ENCODE measurements around the gene PPM1J.

PPM1J gene

DNA sequence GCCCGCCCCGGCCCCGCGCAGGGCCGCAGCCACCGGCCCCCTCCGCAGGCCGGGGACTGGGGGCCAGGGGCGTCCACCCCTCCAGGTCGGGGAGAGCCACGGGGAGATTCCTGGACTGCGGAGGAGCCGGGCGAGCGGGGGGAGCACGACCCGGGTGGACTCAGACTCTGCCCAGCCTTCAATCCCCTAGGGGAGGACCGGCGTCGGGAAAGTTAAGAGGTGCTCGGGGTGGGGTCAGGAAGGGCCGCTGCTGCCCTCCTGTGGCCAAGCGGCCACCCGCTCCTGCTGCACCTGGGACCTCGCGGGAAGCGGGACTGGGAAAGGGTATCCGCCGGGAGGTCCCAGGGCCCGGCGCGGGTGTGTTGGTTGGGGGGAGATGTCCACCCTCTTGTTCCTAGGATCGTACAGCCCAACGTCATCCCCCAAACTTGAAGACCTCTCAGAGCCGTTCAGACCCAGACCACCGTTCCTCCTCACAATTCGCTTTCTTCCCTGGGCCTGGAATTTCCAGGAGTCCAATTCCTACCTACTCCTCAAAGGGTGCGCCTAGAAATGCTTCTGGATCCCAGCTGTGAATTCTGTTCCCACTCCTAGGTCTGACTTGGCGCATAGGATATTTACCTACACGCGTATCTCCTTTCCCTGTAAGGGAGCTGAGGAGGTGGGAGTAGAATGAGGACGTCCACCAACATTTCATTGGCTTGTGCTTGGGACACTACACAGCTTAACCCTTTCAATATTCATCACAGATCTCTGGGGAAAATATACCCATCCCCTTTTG is 7.7 kb downstream of the PPM1J start:
- DNase-seq (ENCODE audit: extremely low read depth in 1 of 2, low read depth in 1 of 2): peak; percentile 27 to 53

DNA sequence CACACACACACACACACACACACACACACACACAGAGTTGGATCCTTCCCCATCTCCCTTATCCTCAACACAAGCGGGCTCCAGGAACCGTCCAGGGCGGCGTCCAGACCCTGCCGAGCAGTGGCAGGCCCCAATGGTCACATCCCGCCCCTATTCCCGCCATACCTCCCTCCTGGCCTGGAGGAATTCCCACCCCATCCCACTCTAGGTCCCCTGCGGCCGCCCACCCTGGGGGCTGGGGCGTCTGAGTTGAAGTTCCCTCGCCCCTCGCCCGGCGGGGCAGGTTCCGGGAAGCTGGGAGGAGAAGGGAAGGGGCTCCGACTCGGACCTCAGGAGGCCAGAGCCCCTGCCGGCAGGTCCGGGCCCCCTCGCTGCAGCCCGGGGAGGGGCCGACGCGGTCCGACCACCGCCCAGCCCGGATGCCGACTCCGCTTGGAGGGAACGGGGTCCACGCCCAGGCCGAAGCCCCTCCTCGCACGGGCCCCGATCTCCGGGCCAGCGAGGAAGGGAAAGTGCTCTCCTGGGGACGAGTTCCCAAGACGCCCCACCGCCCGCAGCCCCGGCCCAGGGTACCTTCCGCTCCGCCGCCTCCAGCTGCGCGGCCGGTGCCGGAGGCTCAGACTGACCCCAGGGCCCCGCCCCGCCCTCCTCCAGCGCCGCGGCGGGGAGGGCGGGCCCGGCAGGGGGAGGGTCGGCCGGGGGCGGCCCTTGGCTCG is 8.5 kb downstream of the PPM1J start, which contains the start of gene RHOC:
RHOC (minus strand) TSS at position 623 of the 716 bp plus-strand sequence. CDS start 3,328 bp downstream, outside the sequence.
- DNase-seq (ENCODE audit: extremely low read depth in 1 of 2, low read depth in 1 of 2): peak in 1 of 2 donors; percentile 26

DNA sequence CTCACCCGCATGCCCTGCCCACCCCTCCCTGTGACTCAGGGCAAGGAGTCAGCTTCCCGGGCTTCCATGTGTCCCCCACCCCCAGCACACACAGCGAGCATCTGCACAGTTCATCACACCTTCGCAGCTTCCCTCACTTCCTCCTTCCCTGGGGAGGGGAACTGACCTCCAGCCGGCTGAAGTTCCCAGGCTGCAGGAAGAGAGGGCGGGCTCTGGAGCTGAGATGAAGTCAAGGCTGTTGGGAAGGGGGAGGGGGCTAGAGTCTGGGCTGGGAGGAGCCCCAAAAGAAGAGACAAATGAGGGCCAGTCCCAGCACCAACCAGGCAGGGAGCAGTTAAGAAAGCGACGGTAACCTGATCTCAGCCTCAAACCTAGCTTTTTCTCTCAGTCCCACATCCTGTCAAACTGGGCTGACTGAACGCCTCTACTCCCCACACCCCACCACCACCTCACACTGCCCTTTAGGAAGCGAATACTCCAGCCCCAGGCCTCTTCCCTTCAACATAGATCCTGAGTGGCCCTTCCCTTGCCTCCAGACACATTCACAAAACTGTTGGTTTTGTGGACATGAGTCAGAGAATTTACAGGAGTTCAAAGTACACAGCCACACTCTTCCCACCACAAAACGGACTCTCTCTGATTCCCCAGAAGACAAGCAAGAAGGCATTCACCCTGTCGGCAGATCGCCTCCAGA is 10.1 kb downstream of the PPM1J start:
- no peak for DNase-seq (ENCODE audit: extremely low read depth in 1 of 2, low read depth in 1 of 2)

DNA sequence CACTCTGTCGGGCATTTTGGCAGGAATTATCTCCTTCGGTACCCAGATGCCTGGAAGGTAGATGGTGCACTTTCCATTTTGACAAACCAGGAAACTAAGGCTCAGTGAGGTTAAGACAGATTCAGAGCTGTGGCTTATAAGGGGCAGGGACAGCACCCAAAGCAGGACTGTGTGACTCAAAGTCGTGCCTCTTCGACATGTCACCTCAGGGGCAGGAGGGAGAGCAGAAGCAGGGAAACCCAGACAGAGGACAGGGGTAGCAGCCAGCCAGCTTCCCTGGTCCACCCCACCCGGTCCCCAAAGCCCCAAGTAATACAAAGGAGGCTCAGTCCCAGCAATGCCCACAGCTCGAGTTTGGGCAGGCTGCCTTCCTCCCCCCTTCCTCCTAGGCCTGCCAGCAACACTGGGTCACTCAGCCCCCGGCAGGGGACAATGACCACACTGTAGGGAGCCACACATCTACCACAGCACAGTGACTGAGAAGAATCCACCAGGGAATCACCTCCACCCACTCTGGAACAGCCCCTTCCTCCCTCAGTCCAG is 10.7 kb downstream of the PPM1J start:
- no peak for DNase-seq (ENCODE audit: extremely low read depth in 1 of 2, low read depth in 1 of 2)

DNA sequence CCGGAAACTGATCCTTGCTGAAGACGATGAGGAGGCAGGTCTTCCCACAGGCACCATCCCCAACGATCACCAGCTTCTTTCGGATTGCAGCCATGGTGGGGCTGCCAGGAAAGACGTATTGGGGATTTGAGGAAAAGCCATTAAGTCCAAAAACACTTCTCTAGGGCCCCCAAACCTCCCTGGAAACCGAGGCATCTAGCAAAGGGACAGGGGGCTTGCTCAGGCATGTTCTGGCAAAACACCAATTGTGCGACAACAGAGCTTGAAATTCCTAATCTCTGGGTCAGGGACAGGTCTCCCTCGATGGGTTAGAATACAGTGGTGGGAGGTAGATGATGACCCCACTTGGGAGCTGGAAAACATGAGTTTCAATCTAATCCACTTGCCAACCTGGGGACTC is 11.4 kb downstream of the PPM1J start:
- no peak for DNase-seq (ENCODE audit: extremely low read depth in 1 of 2, low read depth in 1 of 2)

DNA sequence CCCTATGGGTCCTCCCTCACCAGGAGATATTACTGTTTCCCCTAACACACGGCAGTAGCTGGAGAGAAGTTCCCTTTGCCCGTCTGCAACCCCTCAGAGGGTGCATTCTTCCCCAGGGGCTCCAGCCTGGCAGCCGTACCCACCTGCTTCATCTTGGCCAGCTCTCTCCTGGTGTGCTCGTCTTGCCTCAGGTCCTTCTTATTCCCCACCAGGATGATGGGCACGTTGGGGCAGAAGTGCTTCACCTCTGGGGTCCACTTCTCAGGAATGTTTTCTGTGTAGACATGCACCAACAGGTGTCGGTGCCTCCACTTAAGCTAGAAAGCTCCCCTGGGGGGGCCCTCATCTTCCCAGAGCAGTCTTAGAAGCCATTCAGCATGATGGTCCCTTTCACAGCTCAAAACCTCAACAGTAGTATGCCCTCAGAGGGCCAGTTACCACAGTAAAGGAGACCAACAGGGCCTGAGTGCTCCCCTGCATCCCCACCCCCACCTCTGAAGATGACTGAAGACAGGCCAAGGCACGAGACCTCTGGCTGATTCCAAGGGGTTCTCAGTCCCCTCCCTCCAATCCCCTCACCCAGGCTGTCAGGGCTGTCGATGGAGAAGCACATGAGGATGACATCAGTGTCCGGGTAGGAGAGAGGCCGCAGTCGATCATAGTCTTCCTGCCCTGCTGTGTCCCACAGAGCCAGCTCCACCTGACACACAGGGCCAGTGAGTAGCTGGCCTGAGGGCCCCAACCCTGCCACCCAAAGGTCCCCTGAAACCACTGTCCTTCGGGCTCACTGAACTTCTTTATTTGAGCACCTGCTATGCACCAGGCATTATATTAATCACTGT is 12.5 kb downstream of the PPM1J start:
- no peak for DNase-seq (ENCODE audit: extremely low read depth in 1 of 2, low read depth in 1 of 2)

DNA sequence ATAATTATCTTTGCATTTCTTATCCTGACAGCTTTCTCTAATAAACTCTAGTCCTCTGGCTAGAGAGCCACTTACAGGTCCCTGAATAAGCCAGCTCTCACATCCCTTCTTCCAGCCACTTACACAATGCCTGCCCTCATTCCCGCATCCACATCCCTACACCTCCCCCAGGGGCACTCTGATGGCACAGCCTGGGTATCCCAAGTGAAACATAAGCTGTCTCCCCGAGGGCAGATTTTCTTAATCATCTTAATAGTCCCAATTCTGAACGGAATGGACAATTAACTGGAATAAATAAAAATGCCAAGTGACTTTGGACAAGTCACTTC is 13.1 kb downstream of the PPM1J start:
- no peak for DNase-seq (ENCODE audit: extremely low read depth in 1 of 2, low read depth in 1 of 2)

DNA sequence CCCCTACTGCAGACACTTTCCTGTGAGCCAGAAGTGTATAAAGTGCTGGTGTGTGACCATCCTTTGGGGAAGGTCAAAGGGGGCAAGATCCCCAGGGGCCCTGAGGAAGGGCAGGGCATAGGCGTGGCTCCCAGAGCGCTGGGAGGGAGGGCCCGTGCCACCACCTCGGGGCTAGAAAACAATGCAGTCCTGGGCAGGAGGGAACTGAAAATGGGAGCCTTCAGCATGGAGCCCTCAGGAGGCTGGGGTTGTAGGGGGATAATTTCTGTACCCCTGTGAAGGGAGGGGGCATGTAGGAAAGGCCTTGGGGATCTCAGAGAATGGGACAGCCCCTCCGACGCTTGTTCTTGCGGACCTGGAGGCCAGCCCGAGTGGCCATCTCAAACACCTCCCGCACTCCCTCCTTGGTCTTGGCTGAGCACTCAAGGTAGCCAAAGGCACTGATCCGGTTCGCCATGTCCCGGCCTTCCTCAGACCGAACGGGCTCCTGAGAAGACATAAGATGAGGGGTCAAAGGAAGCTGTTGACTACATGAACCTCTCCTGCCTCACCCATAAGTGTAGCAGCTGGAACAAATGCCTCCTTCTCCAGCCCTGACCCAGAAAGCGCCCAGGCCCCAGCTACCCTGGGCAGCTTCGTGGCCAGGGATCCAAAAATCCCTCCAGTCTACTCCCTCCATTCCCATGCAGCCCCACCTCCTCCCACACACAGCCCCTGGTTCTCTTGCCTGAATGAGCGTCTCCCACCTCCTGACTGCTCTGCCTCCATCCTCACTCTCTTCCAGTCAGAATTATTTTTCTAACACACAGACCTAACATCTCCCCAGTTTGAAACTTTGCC is 13.7 kb downstream of the PPM1J start:
- DNase-seq (ENCODE audit: extremely low read depth in 1 of 2, low read depth in 1 of 2): no peak

DNA sequence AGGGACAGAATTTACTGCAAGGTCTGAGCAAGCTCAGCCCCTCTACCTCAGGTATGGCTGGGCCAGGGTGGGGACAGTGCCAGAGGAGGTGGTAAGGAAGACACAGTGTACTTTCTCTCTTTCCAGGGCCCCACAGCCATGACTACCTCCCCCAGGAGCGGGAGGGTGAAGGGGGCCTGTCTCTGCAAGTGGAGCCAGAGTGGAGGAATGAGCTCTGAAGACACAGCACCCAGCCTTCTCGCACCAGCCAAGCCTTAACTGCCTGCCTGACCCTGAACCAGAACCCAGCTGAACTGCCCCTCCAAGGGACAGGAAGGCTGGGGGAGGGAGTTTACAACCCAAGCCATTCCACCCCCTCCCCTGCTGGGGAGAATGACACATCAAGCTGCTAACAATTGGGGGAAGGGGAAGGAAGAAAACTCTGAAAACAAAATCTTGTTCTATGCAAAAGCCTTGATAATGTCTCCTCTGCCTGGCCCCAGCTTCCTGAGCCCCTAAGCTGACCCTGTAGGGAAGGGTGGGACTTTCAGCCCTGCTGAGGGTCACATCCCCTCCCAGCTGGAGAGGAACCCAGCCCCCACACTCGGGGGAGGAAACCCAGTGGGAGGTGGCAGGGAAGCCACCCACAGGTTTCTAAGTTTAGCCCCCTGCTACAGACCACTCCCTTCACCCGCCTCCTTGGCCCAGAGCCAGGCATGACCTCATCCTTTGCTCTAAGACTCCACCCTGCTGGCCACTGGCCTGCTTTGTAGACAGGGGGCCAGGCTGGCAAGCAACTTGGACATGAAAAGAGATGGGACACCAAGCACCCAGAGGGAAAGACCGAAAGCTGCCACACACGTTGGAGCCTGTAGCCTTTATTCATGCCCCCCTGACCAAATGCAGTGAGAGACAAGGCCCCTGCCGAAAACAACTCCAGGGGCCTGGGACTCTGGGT is 14.6 kb downstream of the PPM1J start:
- peak; percentile 52 to 58 for DNase-seq (ENCODE audit: extremely low read depth in 1 of 2, low read depth in 1 of 2)

DNA sequence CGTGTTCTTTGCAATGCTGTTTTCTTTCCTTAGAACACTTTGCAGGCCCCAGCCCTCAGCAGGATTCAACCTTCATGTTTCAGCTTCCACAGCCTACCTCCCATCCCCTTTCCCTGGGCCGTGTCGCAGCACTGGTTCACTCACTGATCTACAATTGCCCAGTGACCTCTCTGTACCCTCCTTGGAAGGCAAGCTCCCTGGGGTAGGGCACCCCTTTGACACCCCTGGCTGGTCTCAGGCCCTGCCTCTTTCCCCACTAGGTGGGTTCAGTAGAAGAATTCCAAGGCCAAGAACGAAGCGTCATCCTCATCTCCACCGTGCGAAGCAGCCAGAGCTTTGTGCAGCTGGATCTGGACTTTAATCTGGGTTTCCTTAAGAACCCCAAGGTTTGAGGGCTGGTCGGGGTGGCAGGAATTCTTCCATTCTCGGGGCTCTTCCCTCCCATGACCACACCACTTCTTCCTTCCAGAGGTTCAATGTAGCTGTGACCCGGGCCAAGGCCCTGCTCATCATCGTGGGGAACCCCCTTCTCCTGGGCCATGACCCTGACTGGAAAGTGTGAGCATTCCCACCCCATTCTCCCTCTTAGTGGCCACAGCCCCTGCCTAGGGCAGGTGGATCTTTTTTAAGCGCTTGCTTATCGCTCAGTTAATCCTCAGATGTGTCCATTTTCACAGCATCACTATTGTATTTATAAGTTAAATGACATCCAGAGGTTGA is 15.5 kb downstream of the PPM1J start:
- no peak for DNase-seq (ENCODE audit: extremely low read depth in 1 of 2, low read depth in 1 of 2)

DNA sequence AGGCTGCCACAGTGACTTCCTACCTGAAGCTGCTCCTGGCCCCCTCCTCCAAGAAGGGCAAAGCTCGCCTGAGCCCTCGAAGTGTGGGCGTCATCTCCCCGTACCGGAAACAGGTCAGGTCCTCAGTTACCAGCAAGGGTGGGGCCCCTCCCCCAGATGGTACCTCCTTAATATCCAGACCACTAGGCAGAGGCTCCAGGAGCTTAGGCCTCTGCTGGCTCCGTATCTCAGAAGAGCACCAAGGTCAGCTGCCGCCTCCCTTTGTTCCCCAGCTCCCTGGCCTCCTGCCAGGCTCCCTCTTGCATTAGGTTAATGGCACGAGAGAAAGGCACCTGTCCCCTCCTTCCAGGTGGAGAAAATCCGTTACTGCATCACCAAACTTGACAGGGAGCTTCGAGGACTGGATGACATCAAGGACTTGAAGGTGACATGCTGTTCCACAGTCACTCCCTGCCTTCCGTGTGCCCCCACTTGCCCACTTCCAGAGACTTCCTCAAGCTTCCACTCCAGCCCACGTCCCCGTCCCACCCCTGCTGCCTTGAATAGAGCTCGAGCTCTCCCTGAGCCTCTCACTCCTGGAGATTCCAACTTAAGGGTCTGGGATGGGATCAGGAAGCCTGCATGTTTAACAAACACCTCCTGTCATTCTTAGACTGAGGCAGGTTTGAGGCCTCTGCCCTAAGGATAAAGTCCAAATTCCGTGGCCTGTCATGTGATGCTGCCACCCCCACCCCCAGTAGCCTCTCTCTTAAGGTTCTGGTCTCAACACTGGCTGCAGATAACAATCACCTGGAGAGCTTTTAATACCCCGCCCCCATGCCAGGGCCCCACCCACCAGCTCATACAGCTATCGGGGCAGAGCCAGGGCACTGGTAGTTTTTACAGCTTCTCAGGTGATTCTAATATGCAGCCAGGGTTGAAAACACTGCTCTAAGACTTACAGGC is 16.5 kb downstream of the PPM1J start:
- DNase-seq (ENCODE audit: extremely low read depth in 1 of 2, low read depth in 1 of 2): no peak

DNA sequence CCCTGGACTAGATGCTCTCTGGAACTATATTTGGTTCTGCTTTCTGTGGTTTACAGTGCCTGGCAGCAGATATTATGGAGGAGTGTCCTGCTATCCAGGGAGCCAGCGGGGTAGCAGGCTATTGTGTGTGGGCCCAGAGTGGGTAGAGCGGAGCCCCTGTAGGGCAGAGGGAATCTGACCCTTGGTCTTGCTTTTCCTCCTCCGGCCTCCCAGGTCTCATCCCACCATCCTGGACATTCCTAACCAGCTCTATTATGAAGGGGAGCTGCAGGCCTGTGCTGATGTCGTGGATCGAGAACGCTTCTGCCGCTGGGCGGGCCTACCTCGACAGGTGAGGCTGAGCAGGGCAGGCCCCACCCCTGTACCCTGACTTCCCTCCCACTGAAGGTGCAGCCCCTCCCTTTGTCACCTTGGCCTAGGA is 17.3 kb downstream of the PPM1J start:
- DNase-seq (ENCODE audit: extremely low read depth in 1 of 2, low read depth in 1 of 2): no peak

DNA sequence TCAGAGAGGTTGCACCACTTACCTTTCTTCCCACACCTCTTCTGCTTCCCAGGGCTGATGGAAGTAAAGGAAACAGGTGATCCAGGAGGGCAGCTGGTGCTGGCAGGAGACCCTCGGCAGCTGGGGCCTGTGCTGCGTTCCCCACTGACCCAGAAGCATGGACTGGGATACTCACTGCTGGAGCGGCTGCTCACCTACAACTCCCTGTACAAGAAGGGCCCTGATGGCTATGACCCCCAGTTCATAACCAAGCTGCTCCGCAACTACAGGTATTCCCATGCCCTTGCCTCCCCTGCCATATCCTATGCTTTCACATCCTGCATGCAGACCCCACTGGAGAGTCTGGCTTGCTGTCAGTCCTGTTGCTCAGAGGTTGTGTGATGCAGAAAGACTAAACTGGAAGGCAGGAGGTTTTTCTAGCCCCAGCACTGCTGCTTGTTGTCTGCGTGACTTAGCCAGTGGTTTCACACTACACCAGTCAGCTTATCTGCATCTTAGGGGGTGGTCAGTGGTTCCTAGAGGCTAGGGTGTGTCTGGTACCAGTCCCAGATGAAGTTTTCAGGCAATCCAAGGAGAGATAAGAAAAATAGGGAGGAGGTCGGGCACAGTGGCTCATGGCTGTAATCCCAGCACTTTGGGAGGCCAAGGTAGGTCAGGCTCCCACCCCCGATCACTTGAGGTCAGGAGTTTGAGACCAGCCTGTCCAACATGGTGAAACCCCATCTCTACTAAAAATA is 18.4 kb downstream of the PPM1J start:
- no peak for DNase-seq (ENCODE audit: extremely low read depth in 1 of 2, low read depth in 1 of 2)

DNA sequence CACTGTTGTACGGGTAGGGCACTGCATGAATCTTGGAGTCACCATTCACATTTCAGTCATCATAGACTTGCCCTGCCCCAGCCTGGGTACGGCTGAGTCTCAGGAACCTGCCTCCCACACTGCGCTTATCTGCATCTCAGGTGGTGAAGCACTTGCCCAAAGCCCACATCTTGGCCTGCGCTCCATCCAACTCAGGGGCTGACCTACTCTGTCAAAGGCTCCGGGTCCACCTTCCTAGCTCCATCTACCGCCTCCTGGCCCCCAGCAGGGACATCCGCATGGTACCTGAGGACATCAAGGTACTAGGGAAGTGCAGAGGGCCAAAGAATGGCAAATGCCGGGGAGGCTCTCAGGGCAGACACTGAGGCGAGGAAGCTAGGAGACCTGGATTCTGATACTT is 19.9 kb downstream of the PPM1J start:
- no peak for DNase-seq (ENCODE audit: extremely low read depth in 1 of 2, low read depth in 1 of 2)

DNA sequence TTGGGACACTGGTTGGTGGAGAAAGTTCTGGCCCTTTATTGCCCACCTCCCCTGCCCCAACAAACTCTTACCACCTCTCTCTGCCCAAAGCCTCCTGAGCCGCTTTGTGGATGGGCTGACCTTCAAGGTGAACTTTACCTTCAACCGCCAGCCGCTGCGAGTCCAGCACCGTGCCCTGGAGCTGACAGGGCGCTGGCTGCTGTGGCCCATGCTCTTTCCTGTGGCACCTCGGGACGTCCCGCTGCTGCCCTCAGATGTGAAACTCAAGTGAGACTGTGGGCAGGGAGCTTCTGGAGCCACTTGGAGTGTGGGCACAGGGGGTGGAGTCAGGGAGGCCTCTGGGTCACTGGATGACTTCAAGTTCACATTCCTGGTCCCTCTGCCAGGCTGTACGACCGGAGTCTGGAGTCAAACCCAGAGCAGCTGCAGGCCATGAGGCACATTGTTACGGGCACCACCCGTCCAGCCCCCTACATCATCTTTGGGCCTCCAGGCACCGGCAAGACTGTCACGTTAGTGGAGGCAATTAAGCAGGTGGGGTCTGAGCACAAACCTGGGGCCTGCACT is 20.7 kb downstream of the PPM1J start:
- no peak for DNase-seq (ENCODE audit: extremely low read depth in 1 of 2, low read depth in 1 of 2)

DNA sequence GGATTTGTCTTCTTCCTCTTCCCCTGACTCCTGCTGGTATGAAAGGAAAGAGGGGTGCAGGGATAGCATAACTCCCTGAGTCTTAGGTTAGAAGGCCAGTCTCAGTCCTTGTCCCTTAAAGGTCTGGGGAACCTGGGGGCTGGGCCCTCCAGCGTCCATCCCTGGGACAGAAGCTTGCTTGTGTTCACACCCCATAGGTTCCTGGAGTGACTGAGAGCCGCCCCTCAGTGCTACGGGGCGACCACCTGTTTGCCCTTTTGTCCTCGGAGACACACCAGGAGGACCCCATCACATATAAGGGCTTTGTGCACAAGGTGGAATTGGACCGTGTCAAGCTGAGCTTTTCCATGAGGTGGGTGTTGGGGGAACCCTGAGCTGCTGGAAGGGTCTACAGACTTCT is 21.3 kb downstream of the PPM1J start:
- DNase-seq (ENCODE audit: extremely low read depth in 1 of 2, low read depth in 1 of 2): no peak

All from stimulated activated CD8-positive, alpha-beta memory T cell treated with anti-CD3 and anti-CD28 coated beads, Interleukin-7, amount 100 ng/mL, for 48 hours (primary cell).